HuH-7 (cell line): Measurements from ENCODE around the gene POLA2.
"Not testable (repeated sequence)": the region's sequence is repeated elsewhere in the genome, so short reads cannot be mapped to it uniquely, and the experiment has no call there.

Experiments used
- DNase-seq: peaks from one replicate; pipeline ENCODE4 v3.0.0; 2011; ENCODE audit warnings: low spot score

The POLA2 gene

GRCh38 chr11:65261591-65262380, at the start of gene POLA2:
TSS of gene POLA2 (plus strand) at chr11:65261962. CDS start at chr11:65262293, 331 bp downstream.
- peak; percentile 95 for DNase-seq

GRCh38 chr11:65212226-65212801, 49.4 kb upstream of the POLA2 start:
- no peak for DNase-seq

- DNase-seq, result no peak
Observed at GRCh38 chr11:65213322-65214211, 48.2 kb upstream of the POLA2 start.

- no peak for DNase-seq
Observed at GRCh38 chr11:65214212-65214845, 47.4 kb upstream of the POLA2 start.

- no peak for DNase-seq
Observed at GRCh38 chr11:65215441-65216076, 46.2 kb upstream of the POLA2 start.

- DNase-seq, result no peak
Observed at GRCh38 chr11:65216830-65217229, 44.9 kb upstream of the POLA2 start.

GRCh38 chr11:65217441-65218423, 44.0 kb upstream of the POLA2 start:
- DNase-seq, result no peak

- DNase-seq, result no peak
Observed at GRCh38 chr11:65218446-65218845, 43.3 kb upstream of the POLA2 start.

- DNase-seq, result no peak
Observed at GRCh38 chr11:65219930-65220213, 41.9 kb upstream of the POLA2 start.

GRCh38 chr11:65221026-65221425, 40.7 kb upstream of the POLA2 start:
- no peak for DNase-seq

- no peak for DNase-seq
Observed at GRCh38 chr11:65223011-65223410, 38.8 kb upstream of the POLA2 start.

GRCh38 chr11:65224930-65225278, 36.9 kb upstream of the POLA2 start:
- DNase-seq, result no peak

- peak; percentile 77 for DNase-seq
Observed at GRCh38 chr11:65225279-65226102, 36.3 kb upstream of the POLA2 start.

- no peak for DNase-seq
Observed at GRCh38 chr11:65226103-65226442, 35.7 kb upstream of the POLA2 start.

GRCh38 chr11:65227879-65228278, 33.9 kb upstream of the POLA2 start:
- DNase-seq, result no peak

GRCh38 chr11:65236194-65237059, 25.3 kb upstream of the POLA2 start:
- DNase-seq, result no peak

GRCh38 chr11:65238302-65238701, 23.5 kb upstream of the POLA2 start:
- not testable (repeated sequence) for DNase-seq

- no peak for DNase-seq
Observed at GRCh38 chr11:65241134-65241533, 20.6 kb upstream of the POLA2 start.

GRCh38 chr11:65241692-65242091, 20.1 kb upstream of the POLA2 start:
- no peak for DNase-seq
